Upper lobe of left lung (tissue), 4 donors: Measurements from ENCODE around the gene NDUFV2.

Experiments
- CTCF ChIP-seq, 6 experiments: fragments of 450-650 bp in 4 of 6; fragments of 200-600 bp in 2 of 6; sonication (generic) in 2 of 6; IDR thresholded peaks; one replicate each; pipeline ENCODE4 v1.5.1; 2016 to 2019; ENCODE audit warnings: antibody characterized with exemption in 6 of 6
- POLR2AphosphoS5 ChIP-seq, 2 donors: sonication (generic); formaldehyde crosslinking; IDR thresholded peaks; one replicate each; pipeline ENCODE4 v1.5.1; 2017; ENCODE audit warnings: antibody characterized with exemption in 2 of 2

DNA sequence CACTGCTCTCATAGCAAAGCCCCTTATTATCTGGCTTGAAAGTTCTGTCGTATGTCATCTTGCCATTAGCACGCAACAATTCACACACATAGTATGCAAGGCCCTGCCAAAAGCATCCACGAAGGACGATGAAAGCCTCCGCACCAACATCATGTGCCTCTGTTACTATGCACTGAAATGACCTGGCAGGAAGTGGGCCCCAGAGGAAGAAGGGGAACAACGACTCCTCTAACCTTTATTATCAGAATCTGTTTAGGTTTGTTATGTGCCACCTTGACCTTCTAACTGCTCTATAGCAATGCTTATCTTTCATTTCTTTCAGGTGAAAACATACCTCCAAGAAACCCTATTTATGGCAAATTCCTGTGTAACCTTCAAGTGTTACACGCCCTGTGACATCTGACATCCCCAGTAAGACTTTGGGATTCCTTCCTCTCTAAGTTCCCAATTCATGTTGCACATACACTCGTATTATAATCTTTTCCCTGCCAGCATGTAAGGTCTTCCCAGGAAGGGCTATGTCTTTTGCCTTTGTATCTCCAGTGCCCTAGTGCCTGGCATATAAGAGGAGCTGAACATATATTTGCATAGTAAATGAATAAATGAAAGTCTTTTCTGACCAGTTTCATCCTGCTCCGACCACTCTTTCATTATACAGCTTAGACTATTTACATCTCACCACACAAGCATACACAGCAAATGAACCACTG lies 7.0 kb upstream of the NDUFV2 start:
- no peak for TF ChIP-seq CTCF (IDR thresholded peaks at IDR 0.05)
- TF ChIP-seq POLR2AphosphoS5 (IDR thresholded peaks at IDR 0.05) = no peak
